ENCODE results near the gene SEMA3E. TPM values are rescaled to one million over a fixed set of nuclear protein-coding genes. Genes with fewer than 3 reads are reported as not detected.
"Not testable (repeated sequence)": the region's sequence is repeated elsewhere in the genome, so short reads cannot be mapped to it uniquely, and the experiment has no call there.

Gene SEMA3E
- total and polyA plus RNA-seq, 7 experiments from 2014 or later: not detected

DNA sequence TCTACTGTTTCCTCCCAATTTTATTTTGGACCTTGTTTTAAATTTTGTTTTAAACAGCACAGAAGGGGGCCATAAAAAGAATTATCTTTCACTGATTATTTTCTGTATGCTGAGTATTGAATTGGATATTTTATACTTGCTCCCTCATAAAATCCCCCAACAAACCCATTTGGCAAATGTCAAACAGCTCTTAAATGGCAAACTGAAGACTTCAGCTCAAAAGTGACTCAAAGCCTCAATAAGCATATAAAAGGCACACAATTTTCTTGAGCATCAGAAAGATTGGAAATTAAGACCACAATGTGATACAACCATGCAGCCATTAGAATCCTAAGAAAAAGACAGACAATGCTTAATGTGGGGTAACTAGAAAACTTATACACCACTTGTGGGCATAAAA is 199.2 kb downstream of the SEMA3E start:
- CTCF ChIA-PET: no interaction called here
- no peak for ATAC-seq
- Histone ChIP-seq H3K4me1 (ENCODE audit: control insufficient read depth in 2 of 2, insufficient read depth in 2 of 2, low read length in 2 of 2) (no peaks in the 10 kb centered on the region), H3K36me3 (ENCODE audit: control insufficient read depth in 2 of 3, insufficient read depth in 3 of 3, low read length in 3 of 3) (no peaks in the 10 kb centered on the region), H3K27me3 (ENCODE audit: control insufficient read depth in 2 of 2, insufficient read depth in 2 of 2, low read length in 2 of 2) (no peaks in the 10 kb centered on the region), H3K27ac (ENCODE audit: low read depth, low read length) (no peak overlapping the region), H3K9me3 (ENCODE audit: control insufficient read depth in 2 of 3, low read length in 3 of 3) (no peaks in the 10 kb centered on the region), H3K4me3 (ENCODE audit: low read length) (no peak overlapping the region)
- Mint-ChIP-seq H3K4me1 (no peaks in the 10 kb centered on the region), H3K27ac (no peak overlapping the region), H3K4me3 (no peak overlapping the region), H3K36me3 (no peaks in the 10 kb centered on the region), H3K9me3 (peaks cover 0 to 6% (median 0%) of the 10 kb centered on the region in 11 donors), H3K27me3 (no peaks in the 10 kb centered on the region)
- intact Hi-C loops (cut with micrococcal nuclease): no loop called here
- POLR2A ChIA-PET: no interaction called here
- DNase-seq: no peak

GRCh38 chr7:83447681-83448080 is 201.3 kb downstream of the SEMA3E start:
- Mint-ChIP-seq H3K4me1 (no peaks in the 10 kb centered on the region), H3K36me3 (peaks cover 0 to 5% (median 0%) of the 10 kb centered on the region in 5 donors), H3K4me3 (no peak overlapping the region), H3K9me3 (peaks cover 0 to 11% (median 4%) of the 10 kb centered on the region in 11 donors), H3K27ac (no peak overlapping the region), H3K27me3 (no peaks in the 10 kb centered on the region)
- DNase-seq: no peak
- no peak overlapping the region for H3K4me3 ChIP-seq (ENCODE audit: low read length)
- H3K36me3 ChIP-seq (ENCODE audit: control insufficient read depth in 2 of 3, insufficient read depth in 3 of 3, low read length in 3 of 3): no peaks in the 10 kb centered on the region
- CTCF ChIA-PET: no interaction called here
- ATAC-seq: no peak
- no peaks in the 10 kb centered on the region for H3K9me3 ChIP-seq (ENCODE audit: control insufficient read depth in 2 of 3, low read length in 3 of 3)
- intact Hi-C loops (cut with micrococcal nuclease): no loop called here
- POLR2A ChIA-PET: no interaction called here
- H3K4me1 ChIP-seq (ENCODE audit: control insufficient read depth in 2 of 2, insufficient read depth in 2 of 2, low read length in 2 of 2): no peaks in the 10 kb centered on the region
- H3K27me3 ChIP-seq (ENCODE audit: control insufficient read depth in 2 of 2, insufficient read depth in 2 of 2, low read length in 2 of 2): no peaks in the 10 kb centered on the region
- H3K27ac ChIP-seq (ENCODE audit: low read depth, low read length): no peak overlapping the region

DNA sequence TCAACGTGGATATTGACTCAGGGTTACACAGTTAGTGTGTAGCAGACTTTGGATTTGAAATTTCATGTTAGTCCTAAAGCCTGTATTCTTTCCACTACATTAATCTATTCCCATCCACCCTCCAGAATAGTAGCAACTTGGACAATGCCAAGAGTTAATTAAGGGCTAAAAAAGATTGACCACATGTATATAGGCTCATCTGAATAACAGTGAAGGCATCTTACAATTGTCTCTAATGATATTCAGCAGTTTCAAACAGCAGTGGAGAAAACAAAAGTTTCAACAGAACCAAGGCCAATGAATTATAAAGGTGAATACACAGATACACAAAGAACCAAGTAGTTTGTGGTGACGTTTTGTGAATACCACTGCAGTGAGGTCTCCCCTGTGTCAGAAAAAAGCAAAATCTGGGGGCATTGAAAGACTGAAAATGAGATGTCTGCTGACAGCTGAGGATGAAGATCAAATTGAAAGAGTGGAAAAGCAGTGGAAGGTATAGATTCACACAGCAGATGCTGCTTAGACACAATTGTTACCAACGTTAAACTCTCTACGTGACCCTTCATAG is 202.8 kb downstream of the SEMA3E start:
- no peaks in the 10 kb centered on the region for H3K9me3 ChIP-seq (ENCODE audit: control insufficient read depth in 2 of 3, low read length in 3 of 3)
- POLR2A ChIA-PET: no interaction called here
- H3K9me3 Mint-ChIP-seq: peaks cover 0 to 11% (median 5%) of the 10 kb centered on the region in 11 donors
- no peaks in the 10 kb centered on the region for H3K27me3 Mint-ChIP-seq
- H3K4me1 ChIP-seq (ENCODE audit: control insufficient read depth in 2 of 2, insufficient read depth in 2 of 2, low read length in 2 of 2): no peaks in the 10 kb centered on the region
- H3K4me3 Mint-ChIP-seq: no peak overlapping the region
- H3K4me1 Mint-ChIP-seq: no peaks in the 10 kb centered on the region
- no peak overlapping the region for H3K27ac ChIP-seq (ENCODE audit: low read depth, low read length)
- H3K36me3 ChIP-seq (ENCODE audit: control insufficient read depth in 2 of 3, insufficient read depth in 3 of 3, low read length in 3 of 3): no peaks in the 10 kb centered on the region
- CTCF ChIA-PET: no interaction called here
- no peak for ATAC-seq
- peaks cover 0 to 5% (median 0%) of the 10 kb centered on the region in 5 donors for H3K36me3 Mint-ChIP-seq
- DNase-seq: no peak
- intact Hi-C loops (cut with micrococcal nuclease): no loop called here
- H3K27me3 ChIP-seq (ENCODE audit: control insufficient read depth in 2 of 2, insufficient read depth in 2 of 2, low read length in 2 of 2): no peaks in the 10 kb centered on the region
- H3K4me3 ChIP-seq (ENCODE audit: low read length): no peak overlapping the region
- no peak overlapping the region for H3K27ac Mint-ChIP-seq

DNA sequence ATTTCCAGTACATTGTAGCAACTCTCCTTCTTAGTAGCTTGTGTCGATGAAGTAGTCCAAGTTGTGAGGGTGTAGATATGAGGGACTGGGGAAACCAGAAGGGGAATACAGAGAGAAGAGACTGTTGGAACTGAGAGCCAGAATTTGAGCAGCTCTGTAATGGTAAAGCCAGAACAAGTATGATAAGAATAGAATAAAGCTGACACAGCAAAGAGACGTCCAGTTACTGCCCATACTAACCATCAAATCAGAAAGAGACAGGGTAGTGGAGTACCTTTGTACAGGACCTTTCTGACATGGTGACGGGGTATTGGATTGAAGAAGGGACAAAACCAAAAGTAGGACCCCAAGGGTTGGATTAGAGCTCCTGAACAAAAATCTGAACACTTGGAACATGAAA is 206.0 kb downstream of the SEMA3E start:
- H3K27ac ChIP-seq (ENCODE audit: low read depth, low read length): no peak overlapping the region
- H3K9me3 ChIP-seq (ENCODE audit: control insufficient read depth in 2 of 3, low read length in 3 of 3): no peaks in the 10 kb centered on the region
- H3K4me3 ChIP-seq (ENCODE audit: low read length): no peak overlapping the region
- no peak for DNase-seq
- no peaks in the 10 kb centered on the region for H3K36me3 ChIP-seq (ENCODE audit: control insufficient read depth in 2 of 3, insufficient read depth in 3 of 3, low read length in 3 of 3)
- Mint-ChIP-seq H3K9me3 (peaks cover 0 to 11% (median 4%) of the 10 kb centered on the region in 11 donors), H3K27ac (no peak overlapping the region), H3K4me3 (no peak overlapping the region), H3K4me1 (no peaks in the 10 kb centered on the region), H3K36me3 (peaks cover 0 to 5% (median 0%) of the 10 kb centered on the region in 5 donors), H3K27me3 (no peaks in the 10 kb centered on the region)
- intact Hi-C loops (cut with micrococcal nuclease): no loop called here
- no peak for ATAC-seq
- H3K4me1 ChIP-seq (ENCODE audit: control insufficient read depth in 2 of 2, insufficient read depth in 2 of 2, low read length in 2 of 2): no peaks in the 10 kb centered on the region
- H3K27me3 ChIP-seq (ENCODE audit: control insufficient read depth in 2 of 2, insufficient read depth in 2 of 2, low read length in 2 of 2): no peaks in the 10 kb centered on the region
- ChIA-PET CTCF (no interaction called here), POLR2A (no interaction called here)

- ChIA-PET CTCF (no interaction called here), POLR2A (no interaction called here)
- H3K4me3 ChIP-seq (ENCODE audit: low read length): no peak overlapping the region
- Mint-ChIP-seq H3K9me3 (peaks cover 0 to 7% (median 0%) of the 10 kb centered on the region in 11 donors), H3K4me3 (no peak overlapping the region), H3K27me3 (no peaks in the 10 kb centered on the region), H3K27ac (no peak overlapping the region), H3K4me1 (no peaks in the 10 kb centered on the region), H3K36me3 (no peaks in the 10 kb centered on the region)
- DNase-seq: no peak
- no peaks in the 10 kb centered on the region for H3K27me3 ChIP-seq (ENCODE audit: control insufficient read depth in 2 of 2, insufficient read depth in 2 of 2, low read length in 2 of 2)
- no peaks in the 10 kb centered on the region for H3K36me3 ChIP-seq (ENCODE audit: control insufficient read depth in 2 of 3, insufficient read depth in 3 of 3, low read length in 3 of 3)
- ATAC-seq: no peak
- H3K27ac ChIP-seq (ENCODE audit: low read depth, low read length): no peak overlapping the region
- intact Hi-C loops (cut with micrococcal nuclease): no loop called here
- H3K9me3 ChIP-seq (ENCODE audit: control insufficient read depth in 2 of 3, low read length in 3 of 3): no peaks in the 10 kb centered on the region
- no peaks in the 10 kb centered on the region for H3K4me1 ChIP-seq (ENCODE audit: control insufficient read depth in 2 of 2, insufficient read depth in 2 of 2, low read length in 2 of 2)
Measured at GRCh38 chr7:83439026-83439425, 209.9 kb downstream of the SEMA3E start.

- H3K36me3 ChIP-seq (ENCODE audit: control insufficient read depth in 2 of 3, insufficient read depth in 3 of 3, low read length in 3 of 3); H3K27ac Mint-ChIP-seq; H3K27me3 Mint-ChIP-seq; H3K9me3 ChIP-seq (ENCODE audit: control insufficient read depth in 2 of 3, low read length in 3 of 3); CTCF ChIA-PET; H3K36me3 Mint-ChIP-seq; intact Hi-C loops (cut with micrococcal nuclease); H3K27me3 ChIP-seq (ENCODE audit: control insufficient read depth in 2 of 2, insufficient read depth in 2 of 2, low read length in 2 of 2); H3K4me3 Mint-ChIP-seq; POLR2A ChIA-PET; H3K4me1 Mint-ChIP-seq; ATAC-seq; H3K4me3 ChIP-seq (ENCODE audit: low read length); H3K4me1 ChIP-seq (ENCODE audit: control insufficient read depth in 2 of 2, insufficient read depth in 2 of 2, low read length in 2 of 2); H3K9me3 Mint-ChIP-seq; H3K27ac ChIP-seq (ENCODE audit: low read depth, low read length); DNase-seq: not testable (repeated sequence)
Measured at GRCh38 chr7:83430289-83430688, 218.7 kb downstream of the SEMA3E start.

DNA sequence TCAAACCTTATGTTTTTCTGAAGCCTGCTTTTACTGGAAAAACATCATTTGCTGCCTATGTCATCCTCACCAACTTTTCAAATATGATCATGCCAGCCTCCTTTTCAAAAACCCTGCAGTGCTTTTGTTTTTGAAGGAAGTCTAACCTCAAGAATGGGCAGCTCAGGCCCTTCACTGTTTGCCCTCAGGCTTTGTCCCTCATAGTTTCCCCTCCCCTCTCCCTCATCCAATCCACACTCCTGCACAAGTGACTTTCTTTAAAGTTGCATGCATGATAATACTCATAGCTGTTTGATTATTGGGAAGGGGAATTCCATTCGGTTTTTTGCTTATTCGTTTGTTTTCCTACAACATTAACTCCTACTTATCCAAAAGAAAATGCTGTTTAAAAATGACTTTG is 219.4 kb downstream of the SEMA3E start:
- DNase-seq (no peak), ATAC-seq (no peak)
- Histone ChIP-seq H3K9me3 (ENCODE audit: control insufficient read depth in 2 of 3, low read length in 3 of 3) (no peaks in the 10 kb centered on the region), H3K27me3 (ENCODE audit: control insufficient read depth in 2 of 2, insufficient read depth in 2 of 2, low read length in 2 of 2) (no peaks in the 10 kb centered on the region), H3K4me3 (ENCODE audit: low read length) (no peak overlapping the region), H3K36me3 (ENCODE audit: control insufficient read depth in 2 of 3, insufficient read depth in 3 of 3, low read length in 3 of 3) (no peaks in the 10 kb centered on the region), H3K4me1 (ENCODE audit: control insufficient read depth in 2 of 2, insufficient read depth in 2 of 2, low read length in 2 of 2) (no peaks in the 10 kb centered on the region), H3K27ac (ENCODE audit: low read depth, low read length) (no peak overlapping the region)
- Mint-ChIP-seq H3K36me3 (no peaks in the 10 kb centered on the region), H3K9me3 (peaks cover 0 to 9% (median 0%) of the 10 kb centered on the region in 11 donors), H3K4me1 (no peaks in the 10 kb centered on the region), H3K27ac (no peak overlapping the region), H3K27me3 (no peaks in the 10 kb centered on the region), H3K4me3 (no peak overlapping the region)
- ChIA-PET CTCF (no interaction called here), POLR2A (no interaction called here)
- intact Hi-C loops (cut with micrococcal nuclease): no loop called here
